Measurements from ENCODE around the gene MYCL. TPM values are rescaled to one million over a fixed set of nuclear protein-coding genes. Genes with fewer than 3 reads are reported as not detected.

MYCL gene
- total and polyA plus RNA-seq, 2 of the 13 experiments (the other 11 are each of a cell fraction or from before 2014, with no cell fraction given), result 0.31 to 1.7 TPM

GRCh38 chr1:39946216-39946615 lies 44.5 kb upstream of the MYCL start (continued):
- no peak for TF ChIP-seq PRDM10 (CRISPR knock-in tag; IDR thresholded peaks at IDR 0.05; ENCODE audit: low read depth)

GRCh38 chr1:39944410-39945112 lies 42.8 kb upstream of the MYCL start:
- Histone ChIP-seq H3K27ac (ENCODE audit: extremely low read length, insufficient read depth, low read length) (no peak overlapping the region), H3K27me3 (ENCODE audit: control insufficient read depth in 1 of 2, insufficient read depth in 2 of 2, low read length in 2 of 2) (peaks cover 0 to 11% of the 10 kb centered on the region in 2 experiments; a peak in 2 of 5 replicates), H3K4me2 (ENCODE audit: low read depth, low read length) (no peak overlapping the region), H3K4me1 (ENCODE audit: insufficient read depth, low read length) (no peaks in the 10 kb centered on the region), H3K9ac (ENCODE audit: insufficient read depth, low read depth, low read length) (no peak overlapping the region), H4K20me1 (ENCODE audit: insufficient read depth, low read length) (no peaks in the 10 kb centered on the region), H3K36me3 (replicated peaks in 1 of 2; ENCODE audit: control insufficient read depth in 1 of 2, insufficient read depth in 2 of 2, low read length in 2 of 2) (no peaks in the 10 kb centered on the region), H3K9me3 (ENCODE audit: low read length) (no peaks in the 10 kb centered on the region), H3K79me2 (ENCODE audit: insufficient read depth, low read length) (no peaks in the 10 kb centered on the region), H3K4me3 (replicated peaks in 1 of 3; ENCODE audit: insufficient read depth in 1 of 3, low read depth in 2 of 3, low read length in 3 of 3) (no peak overlapping the region), H2AFZ (ENCODE audit: low read length) (no peak overlapping the region)
- intact Hi-C loops (cut with micrococcal nuclease; ENCODE audit: unreplicated experiment) (no loop called here), in situ Hi-C loops (cut with HindIII; ENCODE audit: extremely low pct_ligation_motif_present, low pct_unique_long_range_greater_than_20kb) (no loop called here)
- ATAC-seq (no peak), DNase-seq (ENCODE audit: low spot score) (no peak), FAIRE-seq (no peak)
- POLR2A ChIA-PET, result no interaction called here
- TF ChIP-seq ZBTB33 (CRISPR knock-in tag; IDR thresholded peaks at IDR 0.05), result no peak
- no peak for TF ChIP-seq RFXAP (CRISPR knock-in tag; IDR thresholded peaks at IDR 0.05; ENCODE audit: borderline replicate concordance)
- no peak for TF ChIP-seq NRL (CRISPR knock-in tag; IDR thresholded peaks at IDR 0.05; ENCODE audit: borderline replicate concordance)
- CTCF ChIA-PET (ENCODE audit: low intra/inter-chr PET ratio, low total read pairs), result no interaction called here
- no TSS peak for BruUV-seq (replicated peaks)
- WGBS (ENCODE audit: low lambda C conversion rate), result 20% methylated on average over 8 of the region's 8 CpGs
